Mucosa of descending colon (tissue), 3 donors: Measurements from ENCODE around the gene TRIM47. TPM values are rescaled to one million over a fixed set of nuclear protein-coding genes. Genes with fewer than 3 reads are reported as not detected.

ENCODE experiments used
- ATAC-seq: fragments of 200-7000 bp; cut with Tn5 transposase; one replicate; pipeline ENCODE4 v1.9.1; 2020; ENCODE audit warnings: mild to moderate bottlenecking, moderate library complexity
- DNase-seq, 3 donors: peaks; one replicate each; pipeline ENCODE4 v3.0.0-alpha.2; 2020
- H3K36me3 ChIP-seq: fragments of 200-600 bp; one replicate; pipeline ENCODE4 v1.8.0; 2021; ENCODE audit warnings: low read depth, mild to moderate bottlenecking
- H3K4me1 ChIP-seq: fragments of 200-600 bp; one replicate; pipeline ENCODE4 v1.8.0; 2021; ENCODE audit warnings: low read depth, mild to moderate bottlenecking
- H3K4me3 ChIP-seq: fragments of 200-600 bp; one replicate; pipeline ENCODE4 v1.8.0; 2021; ENCODE audit warnings: mild to moderate bottlenecking
- H3K9me3 ChIP-seq: fragments of 200-600 bp; one replicate; pipeline ENCODE4 v1.8.0; 2021; ENCODE audit warnings: mild to moderate bottlenecking
- intact Hi-C, 2 donors: fragments of 100-400 bp; cut with DNase I in 1 of 2; cut with micrococcal nuclease in 1 of 2; formaldehyde crosslinking; loops; one replicate each; pipeline versions ENCODE4 v1.11.0 to v1.11.1; 2022; cut with DNase I, micrococcal nuclease
- total RNA-seq, 3 donors: library from RNA; stranded (reverse); fragmentation: NEBNext Ultra II Directional in 2 of 3; extraction: Animal tissue kit (Norgen Biotek cat#: 25700) in 2 of 3; gene quantifications; one replicate each; pipeline versions ENCODE4 v1.2.1 to v1.2.4, GENCODE V29; 2021 to 2023
- TF ChIP-seq, protein P1 (sequence below): fragments of 200-600 bp; IDR thresholded peaks from one replicate; pipeline ENCODE4 v1.8.0; 2022; ENCODE audit warnings: antibody characterized with exemption, mild to moderate bottlenecking
- donor health status: DM: no; HTN: no; CAD: no; lungs with moderate emphysema.
- donor health status: DM: no; HTN: no; CAD: no.
- donor health status: DM: no; HTN: yes; CAD: no.

The TRIM47 gene
- total RNA-seq, 3 donors from 2014 or later = 44.5 to 77.4 (median 53.4) TPM

DNA sequence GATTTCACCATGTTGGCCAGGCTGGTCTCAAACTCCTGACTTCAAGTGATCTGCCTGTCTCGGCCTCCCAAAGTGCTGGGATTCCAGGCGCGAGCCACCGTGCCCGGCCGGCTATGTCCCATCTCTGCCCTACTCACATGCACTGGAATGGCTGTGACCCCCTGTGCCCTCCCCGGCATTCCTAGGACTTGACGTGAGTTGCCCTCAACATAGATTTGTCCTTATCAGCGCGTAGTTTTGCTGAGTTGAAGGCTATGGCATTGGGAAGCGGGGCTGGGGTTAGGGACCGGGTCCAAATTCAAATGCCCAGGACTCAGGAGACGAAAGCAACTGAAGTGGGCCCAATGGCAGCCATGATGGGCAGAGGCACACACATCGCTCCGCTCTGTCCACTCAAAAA, 40.0 kb downstream of the TRIM47 start:
- H3K36me3 ChIP-seq = no peaks in the 10 kb centered on the region
- H3K4me1 ChIP-seq = no peaks in the 10 kb centered on the region
- TF ChIP-seq, protein P1, sequence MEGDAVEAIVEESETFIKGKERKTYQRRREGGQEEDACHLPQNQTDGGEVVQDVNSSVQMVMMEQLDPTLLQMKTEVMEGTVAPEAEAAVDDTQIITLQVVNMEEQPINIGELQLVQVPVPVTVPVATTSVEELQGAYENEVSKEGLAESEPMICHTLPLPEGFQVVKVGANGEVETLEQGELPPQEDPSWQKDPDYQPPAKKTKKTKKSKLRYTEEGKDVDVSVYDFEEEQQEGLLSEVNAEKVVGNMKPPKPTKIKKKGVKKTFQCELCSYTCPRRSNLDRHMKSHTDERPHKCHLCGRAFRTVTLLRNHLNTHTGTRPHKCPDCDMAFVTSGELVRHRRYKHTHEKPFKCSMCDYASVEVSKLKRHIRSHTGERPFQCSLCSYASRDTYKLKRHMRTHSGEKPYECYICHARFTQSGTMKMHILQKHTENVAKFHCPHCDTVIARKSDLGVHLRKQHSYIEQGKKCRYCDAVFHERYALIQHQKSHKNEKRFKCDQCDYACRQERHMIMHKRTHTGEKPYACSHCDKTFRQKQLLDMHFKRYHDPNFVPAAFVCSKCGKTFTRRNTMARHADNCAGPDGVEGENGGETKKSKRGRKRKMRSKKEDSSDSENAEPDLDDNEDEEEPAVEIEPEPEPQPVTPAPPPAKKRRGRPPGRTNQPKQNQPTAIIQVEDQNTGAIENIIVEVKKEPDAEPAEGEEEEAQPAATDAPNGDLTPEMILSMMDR = no peak
- no peaks in the 10 kb centered on the region for H3K9me3 ChIP-seq
- DNase-seq = no peak
- intact Hi-C loops = no loop called here
- ATAC-seq = no peak
- no peak overlapping the region for H3K4me3 ChIP-seq

DNA sequence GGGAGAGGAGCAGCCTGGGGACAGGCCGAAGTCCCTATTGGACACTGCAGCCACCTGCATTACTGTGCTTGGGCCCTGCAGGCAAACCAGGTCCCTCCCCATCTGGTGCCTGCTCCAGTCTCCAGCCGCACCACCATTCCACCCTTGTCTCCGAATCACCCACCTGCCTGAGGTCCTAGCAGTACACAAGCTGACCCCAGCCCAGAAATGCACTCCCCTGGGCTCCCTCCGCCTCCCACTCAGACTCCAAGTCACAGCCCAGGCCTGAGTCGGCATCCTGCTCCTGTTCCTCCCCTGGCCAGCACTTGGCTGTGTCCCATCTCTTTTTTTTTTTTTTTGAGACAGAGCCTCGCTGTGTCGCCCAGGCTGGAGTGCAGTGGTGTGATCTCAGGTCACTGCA, 40.5 kb downstream of the TRIM47 start:
- Histone ChIP-seq H3K36me3 (no peaks in the 10 kb centered on the region), H3K4me3 (no peak overlapping the region), H3K9me3 (no peaks in the 10 kb centered on the region), H3K4me1 (no peaks in the 10 kb centered on the region)
- intact Hi-C loops = no loop called here
- DNase-seq = no peak
- TF ChIP-seq, protein P1 = no peak
- ATAC-seq = no peak

DNA sequence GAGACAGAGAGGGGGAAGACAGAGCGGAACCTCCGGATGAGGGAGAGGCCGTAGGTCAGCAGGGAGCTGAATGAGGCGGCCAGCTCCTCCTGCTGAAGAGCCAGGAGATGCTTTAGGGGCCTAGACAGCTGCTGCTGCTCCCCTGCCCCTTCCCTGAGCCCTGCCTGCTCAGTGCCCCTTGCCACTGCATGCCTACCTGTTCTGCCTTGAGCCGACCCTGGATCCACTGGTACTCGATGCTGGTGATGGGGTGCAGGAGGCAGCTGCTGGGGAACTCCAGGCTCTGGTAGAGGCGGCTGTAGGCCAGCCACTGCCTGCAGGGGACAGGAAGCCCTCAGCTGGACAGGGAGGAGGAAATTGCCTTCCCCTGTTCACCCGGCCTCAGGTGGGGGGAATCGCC, 41.8 kb downstream of the TRIM47 start:
- intact Hi-C loops = no loop called here
- ATAC-seq (no peak), DNase-seq (no peak)
- H3K4me3 ChIP-seq = no peak overlapping the region
- H3K9me3 ChIP-seq = no peaks in the 10 kb centered on the region
- H3K4me1 ChIP-seq = no peaks in the 10 kb centered on the region
- H3K36me3 ChIP-seq = no peaks in the 10 kb centered on the region
- TF ChIP-seq, protein P1 = no peak

DNA sequence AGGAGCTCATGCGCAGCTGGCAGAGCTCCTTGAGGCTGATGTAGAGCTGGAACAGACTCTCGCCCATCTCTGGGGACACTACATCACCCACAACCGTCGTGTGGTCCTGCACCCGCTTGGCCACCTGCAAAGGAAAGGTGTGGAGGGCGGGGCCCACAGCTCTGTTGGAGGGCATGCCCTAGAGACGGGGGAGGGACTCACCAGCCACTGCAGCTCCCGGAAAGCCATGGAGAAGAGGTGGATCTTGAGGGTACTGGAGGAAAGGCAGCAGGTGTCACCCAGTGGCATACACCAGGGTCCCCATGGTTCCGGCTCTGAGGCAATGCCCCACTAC, 42.8 kb downstream of the TRIM47 start:
- no peaks in the 10 kb centered on the region for H3K9me3 ChIP-seq
- peaks cover 3% of the 10 kb centered on the region for H3K4me1 ChIP-seq
- H3K4me3 ChIP-seq = no peak overlapping the region
- H3K36me3 ChIP-seq = no peaks in the 10 kb centered on the region
- DNase-seq (no peak), ATAC-seq (no peak)
- TF ChIP-seq, protein P1 = no peak
- intact Hi-C loops = no loop called here

DNA sequence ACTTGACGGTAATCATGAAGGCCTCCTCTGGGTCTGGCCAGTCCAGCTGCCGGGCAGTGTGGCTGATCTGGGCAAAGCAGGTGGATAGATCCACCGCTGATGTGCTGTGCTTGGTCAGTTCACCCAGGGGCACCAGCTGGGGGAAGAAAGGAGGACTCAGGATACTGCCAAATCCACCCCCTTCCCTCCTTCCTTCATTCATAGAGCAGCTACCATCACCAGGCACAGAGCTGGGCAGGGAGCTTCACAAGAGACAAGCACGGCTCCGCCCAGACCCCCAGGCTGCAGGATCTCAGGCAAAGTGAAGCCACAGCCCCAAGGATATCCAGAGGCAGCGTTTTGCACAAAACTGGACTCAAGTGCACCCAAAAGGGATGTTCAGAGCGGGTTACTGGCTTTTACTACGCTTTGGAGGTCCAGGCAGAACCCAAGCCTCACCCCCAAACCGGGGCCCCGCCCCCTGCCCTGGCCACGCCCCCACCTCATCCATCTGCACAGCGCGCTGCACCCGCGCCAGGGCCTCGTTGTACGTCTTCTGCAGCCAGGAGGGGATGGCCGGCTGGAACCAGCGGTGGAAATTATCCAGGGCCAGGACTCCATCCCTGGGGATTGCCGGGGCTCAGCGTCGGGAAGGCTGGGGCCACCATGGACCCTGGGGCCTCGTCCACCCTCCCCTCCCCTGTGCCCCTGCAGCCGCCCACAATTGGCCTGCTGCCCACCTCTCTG, 43.3 kb downstream of the TRIM47 start:
- intact Hi-C loops = no loop called here
- TF ChIP-seq, protein P1 = no peak
- no peak overlapping the region for H3K4me3 ChIP-seq
- peaks cover 4% of the 10 kb centered on the region for H3K4me1 ChIP-seq
- H3K36me3 ChIP-seq = no peaks in the 10 kb centered on the region
- no peaks in the 10 kb centered on the region for H3K9me3 ChIP-seq
- ATAC-seq (no peak), DNase-seq (no peak)
